ENCODE measurements around the gene TEX36. TPM values are rescaled to one million over a fixed set of nuclear protein-coding genes. Genes with fewer than 3 reads are reported as not detected.

The TEX36 gene
- total RNA-seq, 1 donor from 2014 or later, result not detected

DNA sequence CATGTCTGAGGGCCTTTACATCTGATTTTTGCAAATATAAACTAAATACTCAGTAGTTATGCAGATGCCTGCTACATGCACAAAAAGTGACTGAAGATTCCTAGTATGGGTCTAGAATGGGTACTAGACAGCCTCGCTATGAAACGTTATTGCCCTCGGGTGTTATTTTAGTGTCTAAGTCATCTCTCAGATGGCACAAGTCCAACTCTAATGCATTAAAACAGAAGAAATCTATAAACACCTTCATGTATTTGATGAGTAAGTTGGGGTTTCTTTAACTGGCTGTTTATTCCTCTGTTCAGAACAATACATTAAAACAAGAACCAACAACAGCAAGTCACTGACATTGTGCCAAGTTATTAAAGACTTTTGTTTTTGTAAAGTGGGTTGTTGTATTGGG is 41.6 kb downstream of the TEX36 start:
- Histone ChIP-seq H3K36me3 (ENCODE audit: control insufficient read depth, insufficient read depth, low read length) (no peaks in the 10 kb centered on the region), H3K4me3 (ENCODE audit: low read depth, low read length) (no peak overlapping the region), H3K27me3 (ENCODE audit: control insufficient read depth, insufficient read depth, low read length) (no peaks in the 10 kb centered on the region)
- DNase-seq (ENCODE audit: low read depth), result no peak
- TF ChIP-seq, protein P1, sequence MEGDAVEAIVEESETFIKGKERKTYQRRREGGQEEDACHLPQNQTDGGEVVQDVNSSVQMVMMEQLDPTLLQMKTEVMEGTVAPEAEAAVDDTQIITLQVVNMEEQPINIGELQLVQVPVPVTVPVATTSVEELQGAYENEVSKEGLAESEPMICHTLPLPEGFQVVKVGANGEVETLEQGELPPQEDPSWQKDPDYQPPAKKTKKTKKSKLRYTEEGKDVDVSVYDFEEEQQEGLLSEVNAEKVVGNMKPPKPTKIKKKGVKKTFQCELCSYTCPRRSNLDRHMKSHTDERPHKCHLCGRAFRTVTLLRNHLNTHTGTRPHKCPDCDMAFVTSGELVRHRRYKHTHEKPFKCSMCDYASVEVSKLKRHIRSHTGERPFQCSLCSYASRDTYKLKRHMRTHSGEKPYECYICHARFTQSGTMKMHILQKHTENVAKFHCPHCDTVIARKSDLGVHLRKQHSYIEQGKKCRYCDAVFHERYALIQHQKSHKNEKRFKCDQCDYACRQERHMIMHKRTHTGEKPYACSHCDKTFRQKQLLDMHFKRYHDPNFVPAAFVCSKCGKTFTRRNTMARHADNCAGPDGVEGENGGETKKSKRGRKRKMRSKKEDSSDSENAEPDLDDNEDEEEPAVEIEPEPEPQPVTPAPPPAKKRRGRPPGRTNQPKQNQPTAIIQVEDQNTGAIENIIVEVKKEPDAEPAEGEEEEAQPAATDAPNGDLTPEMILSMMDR (IDR thresholded peaks at IDR 0.05; ENCODE audit: insufficient read depth, low read length, poor library complexity, severe bottlenecking), result no peak

DNA sequence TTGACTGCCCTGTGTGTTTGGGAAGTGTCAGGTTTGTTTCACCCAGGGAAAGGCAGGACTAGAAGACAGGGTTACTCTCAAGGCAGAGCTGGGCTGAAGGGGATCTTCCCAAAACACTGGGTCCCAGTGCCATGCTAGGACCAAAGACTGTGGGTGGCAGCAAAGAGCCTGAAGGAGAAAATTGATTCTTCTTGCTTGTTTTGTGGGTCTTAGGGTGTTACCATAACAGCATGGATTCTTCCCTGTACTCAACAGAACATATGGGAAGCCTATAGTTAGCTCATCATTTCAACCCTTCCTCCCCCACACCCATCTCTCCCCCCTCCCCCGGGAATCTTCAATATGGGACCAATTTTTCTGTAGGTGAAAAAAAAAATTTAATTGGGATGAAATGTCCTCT is 42.3 kb downstream of the TEX36 start:
- TF ChIP-seq, protein P1 (IDR thresholded peaks at IDR 0.05; ENCODE audit: insufficient read depth, low read length, poor library complexity, severe bottlenecking), result no peak
- H3K36me3 ChIP-seq (ENCODE audit: control insufficient read depth, insufficient read depth, low read length), result no peaks in the 10 kb centered on the region
- no peak overlapping the region for H3K4me3 ChIP-seq (ENCODE audit: low read depth, low read length)
- DNase-seq (ENCODE audit: low read depth), result no peak
- H3K27me3 ChIP-seq (ENCODE audit: control insufficient read depth, insufficient read depth, low read length), result no peaks in the 10 kb centered on the region

DNA sequence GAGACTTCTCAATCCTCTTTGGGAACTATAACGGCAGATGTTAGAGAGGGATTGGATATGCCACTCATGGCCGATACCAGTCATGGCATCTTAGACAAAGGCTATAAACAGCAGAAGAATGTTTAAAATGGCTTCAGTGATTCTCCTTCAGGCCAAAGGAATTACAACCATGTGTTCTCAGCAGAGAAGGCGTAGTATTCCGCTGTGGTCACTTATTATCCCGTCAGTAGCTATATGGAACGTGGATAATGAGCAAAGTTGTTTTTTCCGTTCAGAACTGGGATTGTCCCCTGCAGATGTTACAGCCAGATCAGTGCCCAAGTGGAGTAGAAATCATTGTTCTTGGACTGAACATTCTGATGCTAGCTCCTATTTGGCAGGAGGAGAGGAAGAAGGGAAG is 43.1 kb downstream of the TEX36 start:
- DNase-seq (ENCODE audit: low read depth), result no peak
- no peaks in the 10 kb centered on the region for H3K36me3 ChIP-seq (ENCODE audit: control insufficient read depth, insufficient read depth, low read length)
- H3K4me3 ChIP-seq (ENCODE audit: low read depth, low read length), result no peak overlapping the region
- TF ChIP-seq, protein P1 (IDR thresholded peaks at IDR 0.05; ENCODE audit: insufficient read depth, low read length, poor library complexity, severe bottlenecking), result no peak
- no peaks in the 10 kb centered on the region for H3K27me3 ChIP-seq (ENCODE audit: control insufficient read depth, insufficient read depth, low read length)

DNA sequence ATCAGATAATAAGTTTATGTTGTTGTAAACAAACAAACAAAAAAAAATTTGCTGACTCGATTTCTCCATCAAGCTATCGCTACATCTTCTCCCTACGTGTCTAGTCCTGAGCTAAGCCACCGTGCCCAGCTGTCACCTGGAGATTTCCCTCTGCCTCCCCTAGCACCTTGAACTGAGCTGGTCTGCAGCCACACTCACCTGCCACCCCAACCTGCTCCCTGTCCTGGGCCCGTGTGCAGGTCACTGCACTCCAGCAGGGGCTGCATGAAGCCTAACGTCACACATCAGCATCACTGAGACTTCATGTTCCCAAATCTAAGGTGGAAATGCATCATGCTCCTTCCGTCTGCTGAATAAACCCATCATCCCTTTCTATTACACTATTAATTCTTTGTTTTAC is 44.4 kb downstream of the TEX36 start:
- no peak for DNase-seq (ENCODE audit: low read depth)
- TF ChIP-seq, protein P1 (IDR thresholded peaks at IDR 0.05; ENCODE audit: insufficient read depth, low read length, poor library complexity, severe bottlenecking), result no peak
- no peaks in the 10 kb centered on the region for H3K36me3 ChIP-seq (ENCODE audit: control insufficient read depth, insufficient read depth, low read length)
- H3K4me3 ChIP-seq (ENCODE audit: low read depth, low read length), result no peak overlapping the region
- no peaks in the 10 kb centered on the region for H3K27me3 ChIP-seq (ENCODE audit: control insufficient read depth, insufficient read depth, low read length)

DNA sequence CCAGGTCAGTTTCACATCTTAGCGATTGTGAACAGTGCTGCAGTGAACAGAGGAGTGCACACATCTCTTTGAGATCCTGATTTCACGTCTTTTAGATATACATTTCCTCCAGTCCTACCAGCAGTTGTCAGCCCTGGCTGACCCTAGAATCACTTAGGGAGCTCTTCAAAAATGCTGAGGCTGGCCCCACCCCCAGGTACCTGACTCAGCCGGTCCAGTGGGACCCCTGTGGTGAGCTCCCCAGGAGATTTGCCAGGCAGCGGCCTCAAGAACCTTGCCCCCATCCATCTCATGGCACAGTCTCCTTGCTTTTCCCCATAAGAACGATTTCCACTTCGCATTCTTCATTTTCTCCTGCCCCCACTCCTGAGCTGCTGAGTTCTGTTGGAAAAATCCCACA is 45.5 kb downstream of the TEX36 start:
- H3K27me3 ChIP-seq (ENCODE audit: control insufficient read depth, insufficient read depth, low read length), result no peaks in the 10 kb centered on the region
- H3K36me3 ChIP-seq (ENCODE audit: control insufficient read depth, insufficient read depth, low read length), result no peaks in the 10 kb centered on the region
- TF ChIP-seq, protein P1 (IDR thresholded peaks at IDR 0.05; ENCODE audit: insufficient read depth, low read length, poor library complexity, severe bottlenecking), result no peak
- no peak overlapping the region for H3K4me3 ChIP-seq (ENCODE audit: low read depth, low read length)
- DNase-seq (ENCODE audit: low read depth), result no peak

DNA sequence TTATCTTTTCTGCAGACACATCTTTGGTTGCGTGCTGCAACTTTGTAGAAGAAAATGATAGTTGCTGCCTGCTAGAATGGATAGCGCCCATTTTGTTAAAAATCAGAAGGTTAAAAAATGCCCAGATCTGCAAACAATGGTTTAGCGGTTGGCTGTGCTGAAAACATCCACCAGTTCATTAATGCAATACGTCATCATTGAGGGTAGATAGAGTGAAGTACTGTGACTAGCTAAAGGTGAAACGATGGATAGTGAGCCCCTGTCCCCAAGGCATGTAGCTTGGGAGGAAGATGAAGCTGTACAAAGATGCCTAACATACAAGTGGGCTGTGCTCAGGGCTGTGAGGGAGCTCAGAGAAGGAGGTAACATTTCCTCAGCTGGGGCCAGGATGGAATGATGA is 48.4 kb downstream of the TEX36 start:
- Histone ChIP-seq H3K36me3 (ENCODE audit: control insufficient read depth, insufficient read depth, low read length) (no peaks in the 10 kb centered on the region), H3K27me3 (ENCODE audit: control insufficient read depth, insufficient read depth, low read length) (no peaks in the 10 kb centered on the region), H3K4me3 (ENCODE audit: low read depth, low read length) (no peak overlapping the region)
- TF ChIP-seq, protein P1 (IDR thresholded peaks at IDR 0.05; ENCODE audit: insufficient read depth, low read length, poor library complexity, severe bottlenecking), result no peak
- no peak for DNase-seq (ENCODE audit: low read depth)
